ENCODE results near the gene HRH1.

HRH1 gene

DNA sequence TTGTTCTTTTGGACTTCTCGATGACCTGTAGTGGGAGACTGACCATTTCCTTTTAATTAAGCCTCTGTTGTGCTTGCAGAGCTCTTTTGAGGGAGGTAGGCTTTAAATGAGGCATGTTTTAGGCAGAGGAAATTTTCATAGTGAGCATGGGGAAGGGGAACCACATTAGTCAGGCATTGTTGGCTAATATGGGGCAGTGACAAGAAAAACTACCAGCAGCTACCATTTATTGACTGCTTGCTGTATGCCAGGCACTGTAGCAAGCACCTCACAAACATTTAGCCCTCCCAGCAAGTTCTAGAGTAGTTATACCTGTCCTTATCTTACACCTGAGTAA, 128.8 kb downstream of the HRH1 start:
- DNase-seq (ENCODE audit: low read depth in 2 of 2) = no peak

DNA sequence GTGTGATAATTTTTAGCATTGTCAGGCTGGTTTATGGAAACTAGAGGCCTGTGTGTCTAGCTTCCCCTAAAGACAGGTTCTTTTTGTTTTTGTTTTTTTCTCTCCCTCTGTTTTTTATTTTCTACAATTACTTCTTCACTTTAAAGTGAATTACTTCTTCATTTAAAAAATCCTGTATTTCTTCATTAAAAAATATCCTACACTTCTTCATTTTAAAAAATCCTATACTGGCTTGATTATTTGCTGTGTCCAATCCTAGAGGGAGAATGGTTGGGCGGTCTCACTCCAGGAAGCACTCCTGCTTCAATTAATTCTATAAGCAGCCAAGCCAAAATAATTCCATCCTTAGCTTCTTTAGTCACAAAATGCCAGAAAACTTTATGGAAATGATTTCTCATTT, 129.7 kb downstream of the HRH1 start:
- DNase-seq (ENCODE audit: low read depth in 2 of 2) = no peak

DNA sequence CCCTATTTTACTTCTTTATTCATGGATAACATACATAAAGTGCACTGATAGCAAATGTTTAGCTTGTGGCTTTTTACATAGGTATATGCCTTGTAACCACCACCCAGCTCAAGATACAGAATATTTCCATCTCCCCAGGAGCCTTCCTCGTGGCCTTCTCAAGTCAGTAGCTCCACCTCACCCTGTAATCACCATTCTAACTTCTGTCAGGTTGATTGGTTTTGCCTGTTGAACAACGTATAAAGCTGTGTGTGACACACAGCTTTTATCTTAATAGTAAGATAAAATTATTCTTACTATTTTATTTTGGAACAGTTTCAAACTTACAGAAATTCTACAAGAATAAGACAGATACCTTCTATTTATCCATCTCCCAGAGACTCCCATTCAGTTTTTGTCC, 131.2 kb downstream of the HRH1 start:
- no peak for DNase-seq (ENCODE audit: low read depth in 2 of 2)

DNA sequence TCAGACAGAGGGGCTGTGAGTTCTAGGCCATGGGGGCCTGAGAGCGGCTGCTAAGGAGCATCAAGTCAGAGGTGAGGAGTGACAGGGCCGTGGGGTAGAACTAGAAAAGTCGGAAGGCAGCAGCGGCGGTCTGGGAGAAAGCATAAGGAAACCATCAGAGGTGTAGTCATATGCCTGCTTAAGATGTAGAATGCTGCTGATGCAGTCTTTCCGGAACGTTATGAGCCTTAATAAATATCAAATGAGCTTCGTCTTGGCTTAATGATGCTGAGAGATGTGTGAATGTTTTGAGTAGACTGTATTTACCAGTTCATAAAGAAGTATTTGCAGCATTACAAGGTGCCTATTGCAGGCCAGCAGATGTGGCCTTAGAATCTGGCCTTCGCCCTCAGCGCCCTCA, 133.1 kb downstream of the HRH1 start:
- no peak for DNase-seq (ENCODE audit: low read depth in 2 of 2)

DNA sequence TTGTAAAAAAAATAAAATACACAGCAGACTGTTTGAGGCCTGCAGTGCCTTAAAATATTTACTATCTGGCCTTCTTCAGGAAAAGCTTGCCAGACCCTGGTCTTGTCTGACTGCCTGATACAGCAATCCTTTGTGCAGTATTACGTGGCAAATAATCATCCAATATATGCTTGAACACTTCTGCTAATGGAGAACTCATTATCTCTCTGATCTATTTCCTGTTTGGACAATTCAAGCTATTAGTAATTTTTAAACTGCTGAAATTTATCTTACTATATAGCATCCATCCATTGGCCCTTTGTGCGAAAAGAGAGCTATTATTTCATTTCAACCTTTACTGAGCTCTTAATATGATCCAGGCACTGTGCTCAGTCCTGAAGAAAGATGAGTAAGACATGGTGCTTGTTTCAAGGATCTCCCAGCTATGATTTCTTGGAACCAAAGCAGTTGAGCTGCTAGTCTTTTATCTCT, 133.8 kb downstream of the HRH1 start:
- no peak for DNase-seq (ENCODE audit: low read depth in 2 of 2)

DNA sequence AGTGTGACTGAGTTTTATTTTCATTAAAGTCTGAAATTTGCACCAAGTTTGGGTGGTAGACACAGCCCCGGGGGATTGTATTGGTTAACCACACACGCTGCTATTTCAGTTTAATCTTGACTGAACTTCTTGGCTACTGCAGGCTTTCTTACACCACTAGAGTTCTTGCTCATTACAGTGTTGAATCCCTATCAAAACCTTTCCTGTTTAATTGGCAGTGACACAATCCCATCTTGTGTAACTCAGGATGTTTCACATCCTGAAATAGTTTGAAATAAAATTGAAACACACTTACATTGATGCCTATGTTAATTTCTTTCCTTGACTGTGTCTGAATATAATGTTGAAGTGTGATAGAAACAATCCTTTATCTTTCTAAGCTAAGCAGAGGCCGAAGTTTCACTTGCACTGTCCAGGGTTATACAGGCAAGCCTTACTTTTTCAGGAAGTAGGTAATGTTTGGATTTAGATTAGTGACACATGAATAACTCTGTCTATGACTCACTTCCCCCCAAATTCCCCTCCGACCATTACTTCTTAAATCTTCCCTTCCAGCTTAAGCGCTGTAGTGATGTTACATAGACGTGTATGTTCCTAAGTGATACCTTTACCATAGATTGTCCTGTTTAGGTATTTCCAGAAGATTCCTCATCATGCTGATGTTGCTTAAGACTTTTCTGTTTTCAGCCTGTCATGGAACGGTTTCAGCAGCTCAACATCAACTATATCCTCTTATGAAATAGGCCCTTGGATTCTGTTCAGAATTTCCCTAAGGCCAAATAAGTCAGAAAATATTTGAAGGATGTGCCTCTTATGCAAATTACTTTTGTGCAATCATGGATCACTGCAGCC, 134.7 kb downstream of the HRH1 start:
- DNase-seq (ENCODE audit: low read depth in 2 of 2) = no peak

DNA sequence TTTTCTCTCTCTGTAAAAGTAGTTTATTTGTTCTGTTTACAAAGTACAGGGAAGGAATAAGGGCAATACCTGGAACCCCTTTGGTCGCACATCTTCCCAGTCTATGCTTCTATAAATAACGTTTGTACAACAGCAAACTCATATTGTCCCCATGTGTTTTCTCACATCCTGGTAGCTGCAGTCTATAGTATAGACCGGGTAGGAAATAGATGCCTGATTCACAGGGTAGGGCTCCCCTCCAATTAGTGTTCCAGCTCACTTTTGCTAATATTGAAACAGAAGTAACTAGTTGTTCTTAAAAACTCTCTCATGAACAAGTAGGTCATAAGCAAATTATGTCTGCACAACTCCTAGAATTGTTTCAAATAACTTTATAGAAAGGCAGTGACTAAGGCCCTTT, 135.6 kb downstream of the HRH1 start:
- no peak for DNase-seq (ENCODE audit: low read depth in 2 of 2)

DNA sequence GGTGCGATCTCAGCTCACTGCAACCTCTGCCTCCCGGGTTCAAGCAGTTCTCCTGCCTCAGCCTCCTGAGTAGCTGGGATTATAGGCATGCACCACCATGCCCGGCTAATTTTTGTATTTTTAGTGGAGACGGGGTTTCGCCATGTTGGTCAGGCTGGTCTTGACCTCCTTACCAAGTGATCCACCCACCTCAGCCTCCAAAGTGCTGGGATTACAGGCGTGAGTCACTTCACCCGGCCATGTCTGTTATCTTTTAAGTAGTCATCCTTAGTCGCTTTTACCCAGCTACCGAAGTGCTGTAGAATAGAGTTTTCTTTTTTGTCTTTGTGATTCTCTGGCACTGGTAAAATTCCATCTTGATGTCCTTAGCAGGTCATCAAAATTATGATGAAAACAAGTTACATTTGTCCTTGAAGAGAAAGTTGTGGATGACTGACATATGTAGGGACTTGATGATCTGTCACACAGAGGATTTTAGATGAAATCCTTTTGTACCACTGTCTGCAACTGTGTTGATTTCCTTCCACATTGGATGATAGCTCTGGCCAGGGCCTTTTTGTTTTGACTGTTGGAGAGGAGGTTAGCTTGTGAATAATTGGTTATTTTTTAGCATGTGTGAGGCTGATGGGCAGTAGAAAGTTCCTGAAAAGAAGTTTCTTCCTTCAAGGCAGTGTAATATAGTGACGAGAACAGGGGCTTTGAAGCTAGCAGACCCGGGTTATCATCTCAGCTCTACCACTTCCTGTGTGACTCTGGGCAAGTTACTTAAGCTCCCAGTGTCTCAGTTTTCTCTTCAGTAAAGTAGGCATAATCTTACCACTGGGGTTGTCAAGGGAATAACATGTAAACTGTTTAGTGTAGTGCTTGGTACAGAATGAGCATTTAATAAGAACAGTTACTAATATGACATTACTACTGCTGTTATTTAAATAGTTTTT, 136.7 kb downstream of the HRH1 start:
- DNase-seq (ENCODE audit: low read depth in 2 of 2) = no peak

DNA sequence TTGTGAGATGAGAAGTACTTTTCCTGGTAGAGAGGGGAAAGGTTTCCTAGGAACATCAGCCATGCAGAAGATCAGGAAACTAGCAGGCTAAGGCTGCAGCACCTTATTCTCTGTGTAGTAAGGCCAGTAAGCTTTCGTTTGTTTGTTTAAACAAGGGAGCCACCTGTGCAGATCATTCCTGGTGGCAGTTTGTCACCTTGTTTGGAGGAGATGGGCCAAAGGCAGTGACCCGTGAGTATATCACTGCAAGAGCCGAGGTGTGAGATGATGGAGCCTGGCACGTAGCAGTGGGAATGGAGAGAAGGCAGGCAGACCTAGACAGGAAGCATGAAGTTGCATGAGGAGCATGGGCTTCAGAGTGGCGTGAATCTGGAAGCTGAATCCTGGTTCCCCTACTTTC, 137.5 kb downstream of the HRH1 start:
- no peak for DNase-seq (ENCODE audit: low read depth in 2 of 2)

DNA sequence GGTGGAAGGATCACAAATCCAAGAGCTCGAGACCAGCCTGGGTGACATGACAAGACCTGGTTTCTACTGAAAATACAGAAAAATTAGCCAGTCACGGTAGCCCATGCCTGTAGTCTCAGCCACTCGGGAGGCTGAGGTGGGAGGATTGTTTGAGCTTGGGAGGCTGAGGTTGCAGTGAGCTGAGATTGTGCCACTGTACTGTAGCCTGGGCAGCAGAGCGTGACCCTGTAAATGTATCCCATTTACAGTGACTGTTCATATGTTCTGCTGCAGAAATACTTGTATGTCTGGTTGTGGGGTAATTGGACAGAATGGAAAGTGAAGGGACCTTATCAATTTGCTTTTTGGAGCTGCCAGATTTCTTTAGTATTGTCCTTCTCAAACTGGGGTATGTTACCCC, 142.8 kb downstream of the HRH1 start:
- DNase-seq (ENCODE audit: low read depth in 2 of 2) = no peak

DNA sequence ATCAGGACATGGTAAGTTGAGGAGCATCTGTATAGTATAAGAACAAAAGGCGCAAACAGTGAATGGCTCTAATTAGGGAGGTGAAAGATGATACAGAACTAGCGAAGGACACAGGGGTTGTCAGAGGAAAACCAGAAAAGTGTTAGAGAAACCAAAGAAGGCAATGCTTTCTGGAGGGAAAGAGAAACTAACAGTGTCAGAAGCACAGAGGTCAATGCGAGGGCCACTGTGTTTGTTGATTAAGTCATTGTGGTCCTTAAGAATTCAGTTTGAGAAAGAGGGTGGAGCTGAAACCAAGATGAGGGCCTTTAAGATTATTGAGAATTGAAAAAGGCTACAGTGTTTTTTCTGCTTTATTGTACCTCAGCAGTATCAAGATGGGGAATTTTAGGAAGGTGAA, 146.7 kb downstream of the HRH1 start:
- DNase-seq (ENCODE audit: low read depth in 2 of 2) = no peak

DNA sequence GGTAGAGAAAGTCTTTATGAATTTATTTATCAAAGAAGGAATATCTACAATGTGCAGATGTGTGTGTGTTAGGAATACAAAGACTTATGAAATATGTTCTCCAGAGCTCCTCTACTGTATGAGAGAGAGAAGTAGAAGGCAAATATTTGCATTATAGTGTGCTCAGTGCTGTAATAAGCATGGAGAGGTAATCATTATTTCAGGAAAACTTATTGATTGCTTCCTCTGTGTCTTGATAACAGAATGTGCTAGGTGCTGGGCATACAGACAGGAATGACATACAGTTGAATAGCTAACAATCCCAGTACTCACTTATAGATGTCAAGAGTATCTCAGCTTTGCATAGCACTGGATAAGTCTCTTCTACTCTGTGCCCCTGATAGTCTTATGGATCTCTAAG, 148.2 kb downstream of the HRH1 start:
- no peak for DNase-seq (ENCODE audit: low read depth in 2 of 2)

DNA sequence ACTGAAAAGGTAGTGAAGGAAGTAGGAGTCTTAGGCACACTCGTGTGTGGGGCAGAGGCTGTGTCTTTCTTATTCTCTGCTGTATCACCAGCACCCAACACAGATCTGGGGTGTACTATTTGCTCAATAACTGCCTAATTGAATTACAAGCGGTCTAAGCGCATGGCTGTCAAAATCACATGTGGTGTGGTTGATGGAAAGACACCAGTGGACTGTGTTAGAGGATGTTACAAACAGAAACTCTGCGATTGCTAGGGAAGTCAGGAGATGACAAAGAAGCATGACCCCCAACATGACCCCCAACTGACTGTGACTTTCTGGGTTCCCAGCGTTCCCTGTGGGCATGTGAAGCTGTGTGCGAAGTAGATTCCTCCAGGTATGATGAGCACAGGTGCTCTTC, 149.9 kb downstream of the HRH1 start:
- no peak for DNase-seq (ENCODE audit: low read depth in 2 of 2)

DNA sequence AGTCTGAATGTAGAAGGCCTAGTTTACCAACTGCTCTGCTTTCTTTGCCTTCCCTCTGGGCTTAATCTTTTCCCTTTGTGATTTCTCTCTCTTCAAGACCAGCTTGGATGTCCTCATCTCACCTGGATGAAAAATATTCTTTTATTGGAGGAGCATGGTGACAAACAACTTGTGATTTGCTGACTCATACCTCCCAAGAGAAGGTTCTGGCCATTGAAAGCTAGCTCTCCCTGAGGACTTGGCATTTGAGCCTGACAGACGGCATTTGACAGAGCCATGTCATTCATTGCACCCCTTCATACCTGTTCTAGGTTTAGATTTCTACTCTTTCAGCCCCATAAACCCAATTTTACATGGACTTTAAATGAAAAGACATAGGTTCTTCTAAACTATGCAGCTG, 151.2 kb downstream of the HRH1 start:
- no peak for DNase-seq (ENCODE audit: low read depth in 2 of 2)

DNA sequence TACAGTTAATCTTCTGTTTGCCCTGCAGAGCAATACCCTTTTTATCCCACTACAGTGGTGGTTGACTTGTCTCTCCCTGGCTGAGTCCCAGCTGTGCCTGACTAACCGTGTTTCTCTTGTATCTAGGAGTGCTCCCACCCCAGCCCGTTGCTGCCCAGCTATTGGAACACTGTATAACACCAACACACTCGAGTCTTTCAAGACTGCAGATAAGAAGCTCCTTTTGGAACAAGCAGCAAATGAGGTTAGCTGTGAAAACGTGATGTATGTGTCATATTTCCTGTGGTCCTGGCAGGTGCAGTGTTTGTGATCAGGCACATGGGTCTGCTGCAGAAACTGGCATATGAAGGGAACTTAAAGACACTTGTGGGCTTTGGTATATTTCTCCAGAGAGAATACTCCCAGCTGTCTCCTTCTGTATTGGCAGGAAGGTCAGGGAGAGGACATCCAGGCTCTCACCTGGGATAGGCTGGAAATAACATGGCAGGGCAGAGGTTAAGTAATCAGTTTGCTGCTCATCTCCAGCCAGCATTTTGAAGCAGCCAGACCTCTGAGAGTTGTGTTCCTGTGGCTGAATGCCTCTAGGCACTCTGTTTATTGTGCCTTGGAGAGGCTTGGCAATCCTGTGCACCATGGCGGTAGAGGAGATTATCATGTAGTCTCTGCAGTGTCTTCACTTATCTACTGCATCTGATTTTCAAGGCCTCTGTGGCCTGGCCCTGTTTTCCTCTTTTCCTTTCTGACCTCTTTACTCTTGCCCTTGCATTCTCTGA, 152.7 kb downstream of the HRH1 start:
- DNase-seq (ENCODE audit: low read depth in 2 of 2) = no peak

DNA sequence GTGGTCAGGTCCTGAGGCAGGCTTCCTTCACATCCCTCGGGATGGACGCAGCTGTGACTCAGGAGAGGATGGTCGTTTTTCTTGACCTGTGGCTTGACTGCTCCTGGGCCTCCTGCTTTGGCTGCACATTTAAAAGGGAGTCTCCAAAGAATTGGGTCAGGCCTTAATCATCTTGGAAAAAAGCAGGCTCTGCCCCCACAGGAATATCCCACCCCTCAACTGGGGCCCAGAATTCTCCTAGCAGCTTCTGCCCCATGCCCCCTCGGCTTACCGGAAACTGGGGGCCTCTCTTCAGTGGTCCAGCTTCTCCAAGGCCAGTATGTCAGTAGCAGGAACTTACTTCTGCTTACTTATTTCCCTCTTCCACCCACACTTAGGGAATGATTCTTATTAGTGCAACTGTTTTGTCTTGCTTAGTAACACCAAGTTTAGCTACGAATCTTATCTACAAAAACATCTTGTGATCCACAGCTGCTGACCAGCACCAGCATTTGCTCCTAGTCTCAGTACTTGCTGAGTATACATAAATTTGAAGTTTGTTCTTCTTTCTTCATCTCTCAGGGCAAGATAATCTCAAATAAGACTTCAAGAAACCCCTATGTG, 153.6 kb downstream of the HRH1 start:
- DNase-seq (ENCODE audit: low read depth in 2 of 2) = no peak

DNA sequence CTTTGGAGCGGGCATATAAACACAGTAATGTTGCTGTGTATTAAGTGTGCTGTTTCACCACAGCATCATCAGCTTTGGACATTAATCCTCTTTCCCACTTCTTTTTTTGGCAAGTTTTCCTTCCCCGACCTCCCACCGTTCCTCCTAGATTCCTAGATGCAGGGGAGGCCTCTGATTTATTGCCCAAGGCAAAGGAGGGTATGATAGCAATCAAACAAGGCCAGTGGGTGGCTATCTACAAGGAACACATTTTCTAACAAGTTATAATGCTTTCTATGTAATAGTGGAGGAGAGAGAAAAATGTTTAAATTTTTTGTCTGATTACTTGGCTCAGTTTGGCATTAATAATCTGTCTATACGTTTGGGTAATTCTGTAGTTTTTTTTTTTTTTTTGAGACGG, 156.0 kb downstream of the HRH1 start:
- no peak for DNase-seq (ENCODE audit: low read depth in 2 of 2)

DNA sequence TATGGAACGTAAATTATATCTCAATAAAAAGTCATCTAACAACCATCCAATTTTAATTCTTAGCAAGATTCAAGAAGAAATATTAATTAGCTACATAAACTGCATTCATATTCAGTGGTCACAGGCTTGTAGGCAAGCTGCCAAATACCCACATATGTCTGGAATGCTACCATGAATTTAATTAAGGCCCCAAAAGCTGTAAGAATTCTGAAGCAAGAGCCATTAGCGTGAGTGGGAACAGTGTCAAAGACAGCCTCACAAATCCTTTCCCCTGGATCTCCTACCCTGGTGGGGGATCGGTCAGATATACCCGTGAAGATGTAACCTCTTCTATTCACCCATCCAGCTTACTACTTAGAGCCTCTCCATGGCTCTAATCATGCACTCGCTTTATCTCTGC, 157.9 kb downstream of the HRH1 start:
- DNase-seq (ENCODE audit: low read depth in 2 of 2) = no peak

Measured in stimulated activated CD4-positive, alpha-beta T cell treated with anti-CD3 and anti-CD28 coated beads, Interleukin-1b, Interleukin-23, amount 100 ng/mL, for 1 hour (primary cell).